Tibial nerve (tissue), 4 donors: Measurements from ENCODE around the gene TSPAN5. TPM values are rescaled to one million over a fixed set of nuclear protein-coding genes. Genes with fewer than 3 reads are reported as not detected.

ENCODE experiments used
- DNase-seq, 2 donors: peaks; one replicate each; pipeline ENCODE4 v3.0.0-alpha.2; 2019; ENCODE audit warnings: low spot score in 2 of 2
- H3K27ac ChIP-seq, 4 donors: fragments of 200-600 bp; sonication (generic) in 3 of 4; one replicate each; pipeline ENCODE4 v1.5.1; 2017 to 2019; ENCODE audit warnings: mild to moderate bottlenecking in 1 of 4
- H3K27me3 ChIP-seq, 2 donors: fragments of 200-600 bp; sonication (generic) in 1 of 2; one replicate each; pipeline versions ENCODE4 v1.5.1 to v1.6.0; 2017 to 2019
- H3K36me3 ChIP-seq, 3 donors: fragments of 200-600 bp; sonication (generic); one replicate each; pipeline ENCODE4 v1.5.1; 2018 to 2019
- H3K4me1 ChIP-seq, 4 donors: fragments of 200-600 bp; sonication (generic) in 3 of 4; one replicate each; pipeline ENCODE4 v1.5.1; 2017 to 2019
- H3K4me3 ChIP-seq, 4 donors: fragments of 200-600 bp; sonication (generic) in 3 of 4; one replicate each; pipeline ENCODE4 v1.5.1; 2017 to 2019; ENCODE audit warnings: mild to moderate bottlenecking in 1 of 4, moderate library complexity in 1 of 4
- H3K9me3 ChIP-seq, 4 donors: fragments of 200-600 bp; sonication (generic) in 3 of 4; one replicate each; pipeline ENCODE4 v1.5.1; 2017 to 2019
- CTCF ChIP-seq, 5 experiments: fragments of 200-600 bp in 3 of 5; fragments of 450-650 bp in 2 of 5; sonication (generic) in 3 of 5; IDR thresholded peaks; one replicate each; pipeline ENCODE4 v1.5.1; 2016 to 2019; ENCODE audit warnings: antibody characterized with exemption in 5 of 5, mild to moderate bottlenecking in 3 of 5, moderate library complexity in 2 of 5
- EP300 ChIP-seq, 2 donors: sonication (generic); formaldehyde crosslinking; IDR thresholded peaks; one replicate each; pipeline ENCODE4 v1.6.1; 2017; ENCODE audit warnings: antibody characterized with exemption in 2 of 2, mild to moderate bottlenecking in 1 of 2
- POLR2A ChIP-seq, 2 donors: fragments of 450-650 bp; IDR thresholded peaks; one replicate each; pipeline ENCODE4 v1.6.1; 2017; ENCODE audit warnings: antibody characterized with exemption in 2 of 2, mild to moderate bottlenecking in 2 of 2, moderate library complexity in 2 of 2
- WGBS, 2 donors: methylation state at CpG; one replicate each; pipeline ENCODE4 v1.1.5; 2018; 5-methylcytosine and 5-hydroxymethylcytosine counted together
- total RNA-seq, 4 donors: library from RNA; depleted of rRNA; stranded (reverse); fragments of >200 nt; gene quantifications; one replicate each; pipeline ENCODE4 v1.1.0, GENCODE V29; 2016

TSPAN5 gene
- total RNA-seq, 4 donors from 2014 or later: 15.3 to 30.8 (median 25.6) TPM

DNA sequence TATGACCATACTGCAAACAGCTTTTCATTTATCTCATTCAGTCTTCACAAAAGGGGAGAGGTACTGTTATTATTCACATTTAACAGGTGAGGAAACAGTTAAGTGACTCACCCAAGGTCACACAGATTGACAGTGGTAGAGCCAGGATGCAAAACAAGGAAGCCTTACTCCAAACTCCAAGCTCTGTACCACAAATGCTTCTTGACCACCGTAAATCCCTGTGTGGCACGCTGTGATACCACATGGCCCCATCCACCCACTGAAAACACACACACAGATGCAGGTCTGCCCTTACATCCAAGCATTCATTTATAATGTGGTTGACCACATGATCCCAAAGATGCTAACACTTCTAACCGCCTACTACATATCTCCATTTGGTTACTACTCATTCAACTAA is 129.5 kb downstream of the TSPAN5 start:
- H3K4me1 ChIP-seq: peaks cover 0 to 7% (median 0%) of the 10 kb centered on the region in 4 donors
- no peaks in the 10 kb centered on the region for H3K9me3 ChIP-seq
- H3K27ac ChIP-seq: no peak overlapping the region
- TF ChIP-seq CTCF (IDR thresholded peaks at IDR 0.05): no peak
- no peak for TF ChIP-seq EP300 (IDR thresholded peaks at IDR 0.05)
- no peak for TF ChIP-seq POLR2A (IDR thresholded peaks at IDR 0.05)
- no peaks in the 10 kb centered on the region for H3K36me3 ChIP-seq
- H3K27me3 ChIP-seq: no peaks in the 10 kb centered on the region
- no peak for DNase-seq
- no peak overlapping the region for H3K4me3 ChIP-seq
- WGBS, 2 donors: 91 to 93% methylated on average over 3 of the region's 3 CpGs

DNA sequence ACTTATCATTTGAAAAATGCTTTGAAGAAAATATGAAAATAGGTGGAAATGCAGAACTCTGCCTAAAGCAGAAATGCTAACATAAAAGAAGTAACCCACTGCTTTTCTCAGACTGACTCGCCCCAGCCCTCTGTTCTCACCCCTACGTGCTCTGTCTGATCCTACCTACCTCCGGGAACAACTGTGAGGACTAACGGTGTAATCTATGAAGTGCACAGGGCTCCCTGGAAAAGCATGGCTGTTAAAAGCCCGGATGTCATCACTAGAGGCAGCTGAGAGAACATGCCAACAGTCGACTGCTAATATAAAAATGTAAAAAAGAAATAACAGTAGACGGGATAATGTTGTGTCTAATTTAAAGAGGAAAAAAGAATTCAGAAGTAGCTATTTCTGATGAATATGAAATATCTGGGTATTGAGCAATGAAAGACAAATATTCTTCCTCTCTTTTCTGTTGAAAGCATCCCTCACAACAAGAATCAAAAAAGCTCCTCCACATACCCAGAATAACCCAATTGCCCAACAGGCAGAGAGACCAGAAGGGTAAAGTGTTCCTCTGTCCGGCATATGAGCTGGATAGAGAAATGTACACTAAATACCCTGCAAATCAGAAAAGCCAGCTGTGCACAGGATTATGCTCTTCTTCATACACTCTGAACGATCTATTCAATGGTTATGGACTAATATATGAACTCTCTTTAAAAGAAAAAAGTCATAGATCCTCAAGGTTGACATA is 130.7 kb downstream of the TSPAN5 start:
- Histone ChIP-seq H3K27me3 (no peaks in the 10 kb centered on the region), H3K4me1 (peaks cover 0 to 18% (median 6%) of the 10 kb centered on the region in 4 donors), H3K4me3 (no peak overlapping the region), H3K9me3 (no peaks in the 10 kb centered on the region), H3K27ac (no peak overlapping the region), H3K36me3 (no peaks in the 10 kb centered on the region)
- WGBS, 2 donors: 70 to 75% methylated on average over 9 of the region's 9 CpGs
- TF ChIP-seq EP300 (IDR thresholded peaks at IDR 0.05): no peak
- TF ChIP-seq CTCF (IDR thresholded peaks at IDR 0.05): no peak
- no peak for TF ChIP-seq POLR2A (IDR thresholded peaks at IDR 0.05)
- no peak for DNase-seq

DNA sequence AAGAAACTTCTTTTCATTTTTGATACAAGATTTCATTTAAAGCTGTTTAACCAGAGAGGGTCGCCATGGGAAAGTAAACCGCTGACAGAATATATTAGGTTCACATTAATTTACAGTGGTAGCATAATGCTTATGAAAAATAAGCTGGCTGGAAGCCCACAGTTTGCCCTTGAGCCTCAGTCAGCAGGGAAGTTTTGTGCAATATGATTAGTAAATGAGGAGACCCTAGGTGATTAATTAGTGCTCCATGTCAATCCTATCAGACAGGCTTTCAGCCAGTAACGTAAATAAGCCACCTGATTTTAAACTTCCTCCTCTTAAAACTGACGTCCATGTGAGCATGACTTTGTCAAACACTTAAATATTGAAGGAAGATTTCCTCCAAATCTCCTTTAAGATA is 134.2 kb downstream of the TSPAN5 start:
- WGBS, 2 donors: 62 to 69% methylated on average over 4 of the region's 4 CpGs
- Histone ChIP-seq H3K27me3 (no peaks in the 10 kb centered on the region), H3K4me1 (peaks cover 0 to 21% (median 6%) of the 10 kb centered on the region in 4 donors), H3K27ac (peak overlapping the region in 1 of 4 donors; percentile 65), H3K36me3 (no peaks in the 10 kb centered on the region), H3K9me3 (no peaks in the 10 kb centered on the region), H3K4me3 (no peak overlapping the region)
- DNase-seq: no peak
- TF ChIP-seq CTCF (IDR thresholded peaks at IDR 0.05) (no peak), EP300 (IDR thresholded peaks at IDR 0.05) (no peak), POLR2A (IDR thresholded peaks at IDR 0.05) (no peak)

- no peaks in the 10 kb centered on the region for H3K27me3 ChIP-seq
- peak overlapping the region in 1 of 4 donors; percentile 65 for H3K27ac ChIP-seq
- DNase-seq: no peak
- peaks cover 0 to 21% (median 6%) of the 10 kb centered on the region in 4 donors for H3K4me1 ChIP-seq
- no peaks in the 10 kb centered on the region for H3K36me3 ChIP-seq
- no peaks in the 10 kb centered on the region for H3K9me3 ChIP-seq
- 35 to 43% methylated on average over 3 of the region's 3 CpGs for WGBS, 2 donors
- TF ChIP-seq CTCF (IDR thresholded peaks at IDR 0.05): no peak
- TF ChIP-seq EP300 (IDR thresholded peaks at IDR 0.05): no peak
- TF ChIP-seq POLR2A (IDR thresholded peaks at IDR 0.05): no peak
- H3K4me3 ChIP-seq: no peak overlapping the region
Observed at GRCh38 chr4:98522636-98523395, 135.6 kb downstream of the TSPAN5 start.

- no peaks in the 10 kb centered on the region for H3K27me3 ChIP-seq
- H3K36me3 ChIP-seq: no peaks in the 10 kb centered on the region
- TF ChIP-seq POLR2A (IDR thresholded peaks at IDR 0.05): no peak
- no peak for TF ChIP-seq EP300 (IDR thresholded peaks at IDR 0.05)
- TF ChIP-seq CTCF (IDR thresholded peaks at IDR 0.05): no peak
- no peak for DNase-seq
- H3K4me3 ChIP-seq: no peak overlapping the region
- H3K9me3 ChIP-seq: peaks cover 0 to 1% (median 0%) of the 10 kb centered on the region in 4 donors
- H3K27ac ChIP-seq: peak overlapping the region in 1 of 4 donors; percentile 22
- 45 to 49% methylated on average over 5 of the region's 5 CpGs for WGBS, 2 donors
- peaks cover 0 to 21% (median 6%) of the 10 kb centered on the region in 4 donors for H3K4me1 ChIP-seq
Observed at GRCh38 chr4:98522062-98522461, 136.3 kb downstream of the TSPAN5 start.
